ENCODE data around the gene SRGAP2B.
"Not testable (repeated sequence)": the region's sequence is repeated elsewhere in the genome, so short reads cannot be mapped to it uniquely, and the experiment has no call there.

Gene SRGAP2B

GRCh38 chr1:145095284-145096057 lies at the start of gene SRGAP2B, which contains the start of gene FAM72D:
Gene SRGAP2B (minus strand): TSS chr1:145095328. CDS start chr1:145092901, 2,427 bp downstream.
Gene FAM72D (plus strand): TSS chr1:145095974. CDS start chr1:145096848, 874 bp downstream.
- DNase-seq, result not testable (repeated sequence)

- not testable (repeated sequence) for DNase-seq
These were observed 49.3 kb upstream of the SRGAP2B start for GRCh38 chr1:145144264-145144913.

GRCh38 chr1:145140549-145140948 lies 45.4 kb upstream of the SRGAP2B start:
- DNase-seq, result not testable (repeated sequence)

GRCh38 chr1:145134476-145134875 lies 39.3 kb upstream of the SRGAP2B start:
- DNase-seq, result not testable (repeated sequence)

GRCh38 chr1:145128697-145129469 lies 33.8 kb upstream of the SRGAP2B start:
- DNase-seq, result not testable (repeated sequence)

- DNase-seq, result not testable (repeated sequence)
These were observed 32.0 kb upstream of the SRGAP2B start for GRCh38 chr1:145127144-145127543.

GRCh38 chr1:145125112-145125511 lies 30.0 kb upstream of the SRGAP2B start:
- not testable (repeated sequence) for DNase-seq

- DNase-seq, result not testable (repeated sequence)
These were observed 29.0 kb upstream of the SRGAP2B start for GRCh38 chr1:145123992-145124641.

GRCh38 chr1:145123062-145123395 lies 27.9 kb upstream of the SRGAP2B start:
- not testable (repeated sequence) for DNase-seq

GRCh38 chr1:145122344-145123061 lies 27.4 kb upstream of the SRGAP2B start:
- DNase-seq, result not testable (repeated sequence)

- not testable (repeated sequence) for DNase-seq
These were observed 24.7 kb upstream of the SRGAP2B start for GRCh38 chr1:145119842-145120241.

- not testable (repeated sequence) for DNase-seq
These were observed 20.7 kb upstream of the SRGAP2B start for GRCh38 chr1:145115587-145116493.

GRCh38 chr1:145114560-145115057 lies 19.5 kb upstream of the SRGAP2B start:
- not testable (repeated sequence) for DNase-seq

- not testable (repeated sequence) for DNase-seq
These were observed 17.6 kb upstream of the SRGAP2B start for GRCh38 chr1:145112703-145113102.

- not testable (repeated sequence) for DNase-seq
These were observed 16.5 kb upstream of the SRGAP2B start for GRCh38 chr1:145111674-145112073.

- DNase-seq, result not testable (repeated sequence)
These were observed 8.2 kb upstream of the SRGAP2B start for GRCh38 chr1:145103294-145103693.

GRCh38 chr1:145101725-145102124 lies 6.6 kb upstream of the SRGAP2B start:
- not testable (repeated sequence) for DNase-seq

- not testable (repeated sequence) for DNase-seq
These were observed 395 bp downstream of the SRGAP2B start for GRCh38 chr1:145094655-145095211.

GRCh38 chr1:145093517-145094149 lies 1.5 kb downstream of the SRGAP2B start:
- not testable (repeated sequence) for DNase-seq

Measured in NCI-H1436 treated with DMSO at 0.1 percent for 48 hours (cell line).